Transverse colon (tissue), 4 donors: Measurements from ENCODE around the gene ENPP5.

Experiments
- EP300 ChIP-seq: sonication (generic); formaldehyde crosslinking; IDR thresholded peaks from one replicate; pipeline ENCODE4 v1.6.1; 2017; ENCODE audit warnings: antibody characterized with exemption, low read depth
- POLR2A ChIP-seq: fragments of 450-650 bp; IDR thresholded peaks from one replicate; pipeline ENCODE4 v1.6.1; 2016; ENCODE audit warnings: antibody characterized with exemption, mild to moderate bottlenecking, moderate library complexity
- POLR2AphosphoS5 ChIP-seq, 3 donors: sonication (generic); formaldehyde crosslinking; IDR thresholded peaks; one replicate each; pipeline ENCODE4 v1.6.1; 2016; ENCODE audit warnings: antibody characterized with exemption in 3 of 3
- TF ChIP-seq, protein P1 (sequence below), 5 experiments: fragments of 200-600 bp in 3 of 5; fragments of 450-650 bp in 2 of 5; sonication (generic) in 3 of 5; IDR thresholded peaks; 1 replicate in 2 of 5; 2 replicates in 3 of 5; pipeline ENCODE4 v1.5.1; 2016 to 2017; ENCODE audit warnings: antibody characterized with exemption in 5 of 5, inconsistent platforms in 3 of 5, mild to moderate bottlenecking in 2 of 5, moderate library complexity in 1 of 5

DNA sequence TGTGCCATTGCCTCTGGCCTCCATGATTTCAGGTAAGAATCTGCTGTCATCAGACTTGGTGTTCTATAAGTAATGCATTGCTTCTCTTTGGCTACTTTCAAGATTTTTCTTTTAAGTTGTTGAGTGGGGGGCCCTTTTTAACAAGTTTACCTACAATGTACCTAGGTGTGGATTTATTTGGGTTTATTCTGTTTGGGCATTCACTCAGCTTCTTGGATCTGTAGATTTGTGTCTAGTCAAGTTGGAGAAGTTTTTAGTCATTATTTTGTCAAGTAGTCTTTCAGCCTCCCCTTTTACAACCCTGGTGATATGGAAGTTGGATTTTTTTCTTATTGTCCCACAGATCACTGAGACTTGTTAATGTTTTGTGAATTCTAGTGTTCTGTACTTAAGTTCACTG lies 14.1 kb downstream of the ENPP5 start:
- TF ChIP-seq EP300: no peak
- TF ChIP-seq, protein P1, sequence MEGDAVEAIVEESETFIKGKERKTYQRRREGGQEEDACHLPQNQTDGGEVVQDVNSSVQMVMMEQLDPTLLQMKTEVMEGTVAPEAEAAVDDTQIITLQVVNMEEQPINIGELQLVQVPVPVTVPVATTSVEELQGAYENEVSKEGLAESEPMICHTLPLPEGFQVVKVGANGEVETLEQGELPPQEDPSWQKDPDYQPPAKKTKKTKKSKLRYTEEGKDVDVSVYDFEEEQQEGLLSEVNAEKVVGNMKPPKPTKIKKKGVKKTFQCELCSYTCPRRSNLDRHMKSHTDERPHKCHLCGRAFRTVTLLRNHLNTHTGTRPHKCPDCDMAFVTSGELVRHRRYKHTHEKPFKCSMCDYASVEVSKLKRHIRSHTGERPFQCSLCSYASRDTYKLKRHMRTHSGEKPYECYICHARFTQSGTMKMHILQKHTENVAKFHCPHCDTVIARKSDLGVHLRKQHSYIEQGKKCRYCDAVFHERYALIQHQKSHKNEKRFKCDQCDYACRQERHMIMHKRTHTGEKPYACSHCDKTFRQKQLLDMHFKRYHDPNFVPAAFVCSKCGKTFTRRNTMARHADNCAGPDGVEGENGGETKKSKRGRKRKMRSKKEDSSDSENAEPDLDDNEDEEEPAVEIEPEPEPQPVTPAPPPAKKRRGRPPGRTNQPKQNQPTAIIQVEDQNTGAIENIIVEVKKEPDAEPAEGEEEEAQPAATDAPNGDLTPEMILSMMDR (IDR thresholded peaks at IDR 0.05): no peak
- no peak for TF ChIP-seq POLR2A
- TF ChIP-seq POLR2AphosphoS5 (IDR thresholded peaks at IDR 0.05): no peak
